Breast epithelium (tissue), 3 donors: ENCODE results near the gene PTPRCAP.

Experiments
- CTCF ChIP-seq, 3 donors: fragments of 450-650 bp; IDR thresholded peaks; one replicate each; pipeline ENCODE4 v1.5.1; 2016 to 2017; ENCODE audit warnings: antibody characterized with exemption in 3 of 3, mild to moderate bottlenecking in 3 of 3, moderate library complexity in 3 of 3
- POLR2AphosphoS5 ChIP-seq, 3 donors: sonication (generic); formaldehyde crosslinking; IDR thresholded peaks; one replicate each; pipeline ENCODE4 v1.6.1; 2017; ENCODE audit warnings: antibody characterized with exemption in 3 of 3

DNA sequence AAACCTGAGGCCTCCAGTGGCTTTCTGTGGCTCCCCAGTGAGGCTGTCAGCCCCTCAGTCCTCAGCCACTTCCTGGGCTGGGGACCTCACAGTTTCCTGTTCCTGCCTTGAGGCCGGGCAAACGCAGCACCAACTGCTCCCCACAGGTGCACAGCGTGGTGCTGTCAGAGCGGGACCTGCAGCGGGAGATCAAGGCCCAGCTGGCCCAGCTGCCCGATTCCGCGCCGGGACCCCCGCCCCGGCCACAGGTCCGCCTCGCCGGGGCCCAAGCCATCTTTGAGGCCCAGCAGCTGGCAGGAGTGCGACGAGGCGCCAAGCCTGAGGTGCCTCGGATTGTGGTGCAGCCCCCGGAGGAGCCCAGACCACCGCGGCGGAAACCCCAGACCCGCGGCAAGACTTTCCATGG, 28.2 kb downstream of the PTPRCAP start:
- TF ChIP-seq CTCF (IDR thresholded peaks at IDR 0.05) (no peak), POLR2AphosphoS5 (IDR thresholded peaks at IDR 0.05) (no peak)
